ENCODE results near the gene GABRD. TPM values are rescaled to one million over a fixed set of nuclear protein-coding genes. Genes with fewer than 3 reads are reported as not detected.
A peak's percentile ranks its signal among the peaks of the same experiment; 100 is the strongest.

Gene GABRD
- total RNA-seq, 1 experiment from 2014 or later = not detected

DNA sequence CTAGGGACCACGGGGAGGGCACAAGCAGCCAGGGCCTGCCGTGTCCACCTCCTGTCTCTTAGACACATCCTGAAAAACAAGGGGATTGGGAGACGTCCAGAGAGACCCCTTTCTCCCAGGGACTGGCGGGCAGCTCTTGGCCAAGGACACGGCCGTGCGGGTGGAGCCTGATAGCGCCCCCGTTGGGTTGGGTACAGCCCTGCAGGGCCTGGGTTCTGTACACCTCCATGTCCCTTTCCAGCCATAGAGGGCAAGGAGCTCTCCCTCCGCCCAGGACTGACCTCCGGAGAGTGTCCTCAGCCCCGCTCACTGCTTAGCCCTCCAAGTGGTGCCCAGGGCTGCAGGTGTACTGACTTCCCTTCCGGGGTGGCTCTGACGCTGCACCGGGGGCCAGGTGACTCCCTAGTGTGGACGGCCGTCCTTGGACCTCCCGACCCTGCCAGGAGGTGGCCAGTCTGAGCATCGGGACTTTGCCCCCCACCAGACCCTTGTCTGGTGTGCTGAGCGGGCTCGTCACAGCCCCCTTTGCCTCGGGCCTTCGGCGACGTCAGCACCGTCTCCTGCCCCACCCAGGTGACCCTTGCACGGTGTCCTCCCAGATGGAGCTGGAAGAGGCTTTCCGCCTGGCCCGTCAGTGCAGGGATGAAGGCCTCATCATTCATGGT is 36.9 kb downstream of the GABRD start:
- Histone ChIP-seq H3K4me1 (ENCODE audit: low read length) (no peaks in the 10 kb centered on the region), H3K27ac (ENCODE audit: low read length) (no peak overlapping the region), H3K9me3 (ENCODE audit: low read length) (no peaks in the 10 kb centered on the region), H3K79me2 (ENCODE audit: low read length) (no peaks in the 10 kb centered on the region), H3K4me2 (ENCODE audit: low read depth, low read length, poor library complexity, severe bottlenecking) (no peak overlapping the region), H3K9me2 (replicated peaks; ENCODE audit: insufficient read depth, low read length) (no peaks in the 10 kb centered on the region), H4K20me1 (ENCODE audit: insufficient read depth, low read depth, low read length) (no peaks in the 10 kb centered on the region), H3K27me3 (ENCODE audit: low read length) (no peaks in the 10 kb centered on the region), H3K9ac (ENCODE audit: low read length) (no peak overlapping the region), H3K4me3 (ENCODE audit: low read length) (no peak overlapping the region), H2AFZ (ENCODE audit: low read length) (no peak overlapping the region), H3K36me3 (ENCODE audit: insufficient read depth, low read length) (no peaks in the 10 kb centered on the region)
- DNase-seq = peak; percentile 48

DNA sequence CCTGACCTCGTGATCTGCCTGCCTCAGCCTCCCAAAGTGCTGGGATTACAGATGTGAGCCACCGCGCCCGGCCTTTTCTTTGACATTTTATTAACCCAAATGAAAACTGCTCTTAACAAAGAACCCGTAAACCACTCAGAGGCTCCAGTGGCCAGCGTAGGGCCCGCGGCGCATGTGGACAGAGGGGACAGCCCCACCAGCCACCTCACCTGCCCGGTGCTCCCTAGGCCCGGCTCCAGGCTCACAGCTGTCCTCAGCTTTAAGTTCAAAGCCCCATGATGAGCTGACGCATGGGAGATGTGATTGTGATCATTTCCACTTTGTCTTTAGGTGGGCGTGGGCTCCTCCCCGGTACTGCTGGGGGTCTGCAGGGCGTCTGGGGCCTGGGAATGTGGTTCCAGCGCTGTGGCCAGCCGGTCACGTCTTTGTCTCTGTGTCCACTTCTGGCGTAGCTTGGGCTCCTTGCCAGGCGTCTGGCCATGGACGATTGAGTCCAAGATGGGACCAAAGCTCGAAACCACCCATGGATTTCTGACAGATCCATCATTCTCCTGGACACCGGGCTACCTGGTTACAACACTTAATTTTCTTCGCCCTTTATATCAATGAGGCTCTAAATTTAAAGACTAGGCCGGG is 37.9 kb downstream of the GABRD start:
- no peak for DNase-seq
- Histone ChIP-seq H3K4me2 (ENCODE audit: low read depth, low read length, poor library complexity, severe bottlenecking) (no peak overlapping the region), H4K20me1 (ENCODE audit: insufficient read depth, low read depth, low read length) (no peaks in the 10 kb centered on the region), H3K36me3 (ENCODE audit: insufficient read depth, low read length) (no peaks in the 10 kb centered on the region), H3K4me1 (ENCODE audit: low read length) (no peaks in the 10 kb centered on the region), H3K9me2 (replicated peaks; ENCODE audit: insufficient read depth, low read length) (no peaks in the 10 kb centered on the region), H3K27ac (ENCODE audit: low read length) (no peak overlapping the region), H2AFZ (ENCODE audit: low read length) (no peak overlapping the region), H3K9ac (ENCODE audit: low read length) (no peak overlapping the region), H3K79me2 (ENCODE audit: low read length) (no peaks in the 10 kb centered on the region), H3K4me3 (ENCODE audit: low read length) (no peak overlapping the region), H3K9me3 (ENCODE audit: low read length) (no peaks in the 10 kb centered on the region), H3K27me3 (ENCODE audit: low read length) (no peaks in the 10 kb centered on the region)

- DNase-seq = no peak
- Histone ChIP-seq H3K79me2 (ENCODE audit: low read length) (no peaks in the 10 kb centered on the region), H3K9ac (ENCODE audit: low read length) (no peak overlapping the region), H2AFZ (ENCODE audit: low read length) (no peak overlapping the region), H3K36me3 (ENCODE audit: insufficient read depth, low read length) (no peaks in the 10 kb centered on the region), H3K4me3 (ENCODE audit: low read length) (no peak overlapping the region), H4K20me1 (ENCODE audit: insufficient read depth, low read depth, low read length) (no peaks in the 10 kb centered on the region), H3K4me1 (ENCODE audit: low read length) (no peaks in the 10 kb centered on the region), H3K9me2 (replicated peaks; ENCODE audit: insufficient read depth, low read length) (no peaks in the 10 kb centered on the region), H3K9me3 (ENCODE audit: low read length) (no peaks in the 10 kb centered on the region), H3K4me2 (ENCODE audit: low read depth, low read length, poor library complexity, severe bottlenecking) (no peak overlapping the region), H3K27ac (ENCODE audit: low read length) (no peak overlapping the region), H3K27me3 (ENCODE audit: low read length) (no peaks in the 10 kb centered on the region)
These were observed 40.3 kb downstream of the GABRD start for GRCh38 chr1:2059290-2059953.

- Histone ChIP-seq H3K27me3 (ENCODE audit: low read length) (no peaks in the 10 kb centered on the region), H3K36me3 (ENCODE audit: insufficient read depth, low read length) (no peaks in the 10 kb centered on the region), H3K9me3 (ENCODE audit: low read length) (no peaks in the 10 kb centered on the region), H3K79me2 (ENCODE audit: low read length) (no peaks in the 10 kb centered on the region), H3K4me3 (ENCODE audit: low read length) (no peak overlapping the region), H2AFZ (ENCODE audit: low read length) (no peak overlapping the region), H3K4me2 (ENCODE audit: low read depth, low read length, poor library complexity, severe bottlenecking) (no peak overlapping the region), H4K20me1 (ENCODE audit: insufficient read depth, low read depth, low read length) (no peaks in the 10 kb centered on the region), H3K9ac (ENCODE audit: low read length) (no peak overlapping the region), H3K4me1 (ENCODE audit: low read length) (no peaks in the 10 kb centered on the region), H3K9me2 (replicated peaks; ENCODE audit: insufficient read depth, low read length) (no peaks in the 10 kb centered on the region), H3K27ac (ENCODE audit: low read length) (no peak overlapping the region)
- DNase-seq = no peak
These were observed 40.9 kb downstream of the GABRD start for GRCh38 chr1:2060072-2060471.

GRCh38 chr1:2060535-2060934 is 41.4 kb downstream of the GABRD start:
- H2AFZ ChIP-seq (ENCODE audit: low read length) = no peak overlapping the region
- H3K4me2 ChIP-seq (ENCODE audit: low read depth, low read length, poor library complexity, severe bottlenecking) = no peak overlapping the region
- no peaks in the 10 kb centered on the region for H3K4me1 ChIP-seq (ENCODE audit: low read length)
- no peak for DNase-seq
- H3K36me3 ChIP-seq (ENCODE audit: insufficient read depth, low read length) = no peaks in the 10 kb centered on the region
- no peaks in the 10 kb centered on the region for H3K9me3 ChIP-seq (ENCODE audit: low read length)
- no peaks in the 10 kb centered on the region for H4K20me1 ChIP-seq (ENCODE audit: insufficient read depth, low read depth, low read length)
- no peak overlapping the region for H3K27ac ChIP-seq (ENCODE audit: low read length)
- no peaks in the 10 kb centered on the region for H3K9me2 ChIP-seq (replicated peaks; ENCODE audit: insufficient read depth, low read length)
- H3K9ac ChIP-seq (ENCODE audit: low read length) = no peak overlapping the region
- H3K4me3 ChIP-seq (ENCODE audit: low read length) = no peak overlapping the region
- H3K79me2 ChIP-seq (ENCODE audit: low read length) = no peaks in the 10 kb centered on the region
- no peaks in the 10 kb centered on the region for H3K27me3 ChIP-seq (ENCODE audit: low read length)

DNA sequence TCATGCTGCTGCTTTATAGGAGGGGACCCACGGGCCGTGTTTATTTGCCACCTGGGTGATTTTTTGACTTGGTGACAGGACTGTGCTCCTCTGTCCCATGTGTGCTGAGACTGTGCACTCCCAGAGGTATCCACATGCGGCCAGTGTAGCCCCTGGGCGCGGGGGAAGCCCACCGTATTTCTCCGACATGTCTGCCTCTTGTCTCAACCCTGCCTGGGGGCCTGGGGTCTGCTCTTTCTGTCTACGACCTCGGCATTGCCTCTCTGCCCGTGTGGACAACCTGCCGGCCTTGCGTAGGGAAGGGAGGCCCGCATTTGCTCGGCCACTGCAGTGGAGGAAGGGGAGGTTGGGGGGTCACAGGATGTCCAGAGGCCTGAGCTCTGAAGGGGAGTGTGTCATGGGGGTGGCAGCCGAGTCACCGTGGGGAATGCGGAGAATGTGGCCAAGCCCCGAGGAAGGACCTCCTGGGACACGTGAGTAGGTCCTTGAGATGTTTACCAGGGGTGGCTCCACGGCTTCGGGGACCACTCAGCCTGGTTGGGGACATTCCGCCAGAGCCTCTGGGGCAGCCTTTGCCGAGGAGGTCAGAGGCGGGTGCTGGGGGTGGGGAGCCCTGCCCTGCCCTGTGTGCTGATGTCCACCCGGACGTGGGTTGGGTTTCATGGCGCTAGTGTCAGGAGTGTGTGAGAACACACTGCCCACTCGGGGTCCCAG is 42.1 kb downstream of the GABRD start:
- no peaks in the 10 kb centered on the region for H3K79me2 ChIP-seq (ENCODE audit: low read length)
- no peaks in the 10 kb centered on the region for H3K9me3 ChIP-seq (ENCODE audit: low read length)
- no peak for DNase-seq
- H3K27me3 ChIP-seq (ENCODE audit: low read length) = no peaks in the 10 kb centered on the region
- H3K9me2 ChIP-seq (replicated peaks; ENCODE audit: insufficient read depth, low read length) = no peaks in the 10 kb centered on the region
- no peak overlapping the region for H3K27ac ChIP-seq (ENCODE audit: low read length)
- no peak overlapping the region for H3K4me2 ChIP-seq (ENCODE audit: low read depth, low read length, poor library complexity, severe bottlenecking)
- no peak overlapping the region for H2AFZ ChIP-seq (ENCODE audit: low read length)
- H4K20me1 ChIP-seq (ENCODE audit: insufficient read depth, low read depth, low read length) = no peaks in the 10 kb centered on the region
- H3K4me1 ChIP-seq (ENCODE audit: low read length) = no peaks in the 10 kb centered on the region
- H3K4me3 ChIP-seq (ENCODE audit: low read length) = no peak overlapping the region
- H3K9ac ChIP-seq (ENCODE audit: low read length) = no peak overlapping the region
- no peaks in the 10 kb centered on the region for H3K36me3 ChIP-seq (ENCODE audit: insufficient read depth, low read length)

GRCh38 chr1:2065699-2066098 is 46.6 kb downstream of the GABRD start:
- Histone ChIP-seq H3K4me2 (ENCODE audit: low read depth, low read length, poor library complexity, severe bottlenecking) (no peak overlapping the region), H4K20me1 (ENCODE audit: insufficient read depth, low read depth, low read length) (no peaks in the 10 kb centered on the region), H3K79me2 (ENCODE audit: low read length) (no peaks in the 10 kb centered on the region), H3K9ac (ENCODE audit: low read length) (no peak overlapping the region), H3K9me3 (ENCODE audit: low read length) (no peaks in the 10 kb centered on the region), H3K27ac (ENCODE audit: low read length) (no peak overlapping the region), H3K4me1 (ENCODE audit: low read length) (no peaks in the 10 kb centered on the region), H3K27me3 (ENCODE audit: low read length) (no peaks in the 10 kb centered on the region), H3K9me2 (replicated peaks; ENCODE audit: insufficient read depth, low read length) (no peaks in the 10 kb centered on the region), H3K36me3 (ENCODE audit: insufficient read depth, low read length) (no peaks in the 10 kb centered on the region), H2AFZ (ENCODE audit: low read length) (no peak overlapping the region), H3K4me3 (ENCODE audit: low read length) (no peak overlapping the region)
- no peak for DNase-seq

DNA sequence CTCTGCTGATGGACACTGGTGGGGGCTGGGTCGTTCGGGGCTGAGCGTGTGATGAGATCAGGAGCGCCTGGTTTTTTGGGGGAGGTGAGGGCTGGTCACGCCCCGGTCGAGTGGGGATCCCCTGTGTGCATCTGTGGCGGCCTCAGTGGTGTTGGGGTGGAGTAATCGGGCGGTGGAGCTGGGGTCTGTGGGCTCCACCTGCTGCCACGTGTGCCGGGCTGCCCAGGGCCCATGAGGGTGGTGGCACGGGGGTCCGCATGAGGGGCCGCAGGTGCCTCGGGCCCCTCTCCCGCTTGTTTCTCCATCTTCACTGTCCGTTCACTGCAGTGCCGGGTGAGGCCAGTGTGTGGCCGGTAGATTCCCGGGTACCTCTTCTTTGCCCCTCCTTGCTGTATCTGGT is 48.2 kb downstream of the GABRD start:
- Histone ChIP-seq H3K9me3 (ENCODE audit: low read length) (no peaks in the 10 kb centered on the region), H4K20me1 (ENCODE audit: insufficient read depth, low read depth, low read length) (no peaks in the 10 kb centered on the region), H2AFZ (ENCODE audit: low read length) (no peak overlapping the region), H3K4me3 (ENCODE audit: low read length) (no peak overlapping the region), H3K36me3 (ENCODE audit: insufficient read depth, low read length) (no peaks in the 10 kb centered on the region), H3K9me2 (replicated peaks; ENCODE audit: insufficient read depth, low read length) (no peaks in the 10 kb centered on the region), H3K79me2 (ENCODE audit: low read length) (no peaks in the 10 kb centered on the region), H3K4me2 (ENCODE audit: low read depth, low read length, poor library complexity, severe bottlenecking) (no peak overlapping the region), H3K9ac (ENCODE audit: low read length) (no peak overlapping the region), H3K27me3 (ENCODE audit: low read length) (no peaks in the 10 kb centered on the region), H3K27ac (ENCODE audit: low read length) (no peak overlapping the region), H3K4me1 (ENCODE audit: low read length) (no peaks in the 10 kb centered on the region)
- no peak for DNase-seq

Data from Karpas-422 (cell line).